ENCODE measurements around the gene TNRC18.
"Not testable (repeated sequence)": the region's sequence is repeated elsewhere in the genome, so short reads cannot be mapped to it uniquely, and the experiment has no call there.

TNRC18 gene, protein sequence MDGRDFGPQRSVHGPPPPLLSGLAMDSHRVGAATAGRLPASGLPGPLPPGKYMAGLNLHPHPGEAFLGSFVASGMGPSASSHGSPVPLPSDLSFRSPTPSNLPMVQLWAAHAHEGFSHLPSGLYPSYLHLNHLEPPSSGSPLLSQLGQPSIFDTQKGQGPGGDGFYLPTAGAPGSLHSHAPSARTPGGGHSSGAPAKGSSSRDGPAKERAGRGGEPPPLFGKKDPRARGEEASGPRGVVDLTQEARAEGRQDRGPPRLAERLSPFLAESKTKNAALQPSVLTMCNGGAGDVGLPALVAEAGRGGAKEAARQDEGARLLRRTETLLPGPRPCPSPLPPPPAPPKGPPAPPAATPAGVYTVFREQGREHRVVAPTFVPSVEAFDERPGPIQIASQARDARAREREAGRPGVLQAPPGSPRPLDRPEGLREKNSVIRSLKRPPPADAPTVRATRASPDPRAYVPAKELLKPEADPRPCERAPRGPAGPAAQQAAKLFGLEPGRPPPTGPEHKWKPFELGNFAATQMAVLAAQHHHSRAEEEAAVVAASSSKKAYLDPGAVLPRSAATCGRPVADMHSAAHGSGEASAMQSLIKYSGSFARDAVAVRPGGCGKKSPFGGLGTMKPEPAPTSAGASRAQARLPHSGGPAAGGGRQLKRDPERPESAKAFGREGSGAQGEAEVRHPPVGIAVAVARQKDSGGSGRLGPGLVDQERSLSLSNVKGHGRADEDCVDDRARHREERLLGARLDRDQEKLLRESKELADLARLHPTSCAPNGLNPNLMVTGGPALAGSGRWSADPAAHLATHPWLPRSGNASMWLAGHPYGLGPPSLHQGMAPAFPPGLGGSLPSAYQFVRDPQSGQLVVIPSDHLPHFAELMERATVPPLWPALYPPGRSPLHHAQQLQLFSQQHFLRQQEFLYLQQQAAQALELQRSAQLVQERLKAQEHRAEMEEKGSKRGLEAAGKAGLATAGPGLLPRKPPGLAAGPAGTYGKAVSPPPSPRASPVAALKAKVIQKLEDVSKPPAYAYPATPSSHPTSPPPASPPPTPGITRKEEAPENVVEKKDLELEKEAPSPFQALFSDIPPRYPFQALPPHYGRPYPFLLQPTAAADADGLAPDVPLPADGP (N-terminal part only)

DNA sequence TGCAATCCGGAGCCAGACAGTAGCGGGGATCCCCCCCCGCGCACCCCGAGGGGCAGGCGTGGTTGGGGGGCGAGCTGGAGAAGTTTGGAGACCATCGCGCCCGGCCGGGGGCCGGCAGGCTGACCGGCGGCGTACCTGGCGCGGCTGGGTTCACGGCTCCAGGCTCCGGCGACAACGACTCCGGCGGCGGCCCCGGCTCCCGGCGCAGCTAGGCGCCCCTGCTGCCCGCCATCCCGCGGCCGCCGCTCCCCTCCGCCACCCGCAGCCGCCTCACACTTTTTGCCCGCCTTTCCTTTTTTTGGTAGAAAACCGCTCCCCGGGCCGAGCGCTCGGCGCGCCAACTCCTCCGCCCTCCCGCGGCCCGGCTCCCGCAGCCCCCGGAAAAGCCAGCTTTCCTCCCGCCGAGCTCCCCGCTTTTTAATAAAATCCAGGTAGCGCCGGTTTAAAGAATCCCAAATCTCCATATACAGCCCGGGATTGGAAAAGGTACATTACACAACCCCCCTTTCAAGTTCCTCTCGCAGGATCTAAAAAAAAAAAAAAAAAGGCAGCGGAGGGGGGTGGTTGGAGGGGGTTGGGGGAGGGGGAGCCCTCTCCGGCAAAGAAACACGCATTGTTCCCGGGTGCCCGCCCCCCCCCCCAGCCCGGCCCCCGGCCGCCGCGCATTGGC lies at the start of gene TNRC18:
TNRC18 (minus strand) TSS at position 529 of the 670 bp plus-strand sequence. CDS start 2,588 bp downstream, outside the sequence.
- H3K4me3 ChIP-seq (ENCODE audit: low read depth, low read length) = peak within 1 kb of the TSS; percentile 96
- TF ChIP-seq, protein P1, sequence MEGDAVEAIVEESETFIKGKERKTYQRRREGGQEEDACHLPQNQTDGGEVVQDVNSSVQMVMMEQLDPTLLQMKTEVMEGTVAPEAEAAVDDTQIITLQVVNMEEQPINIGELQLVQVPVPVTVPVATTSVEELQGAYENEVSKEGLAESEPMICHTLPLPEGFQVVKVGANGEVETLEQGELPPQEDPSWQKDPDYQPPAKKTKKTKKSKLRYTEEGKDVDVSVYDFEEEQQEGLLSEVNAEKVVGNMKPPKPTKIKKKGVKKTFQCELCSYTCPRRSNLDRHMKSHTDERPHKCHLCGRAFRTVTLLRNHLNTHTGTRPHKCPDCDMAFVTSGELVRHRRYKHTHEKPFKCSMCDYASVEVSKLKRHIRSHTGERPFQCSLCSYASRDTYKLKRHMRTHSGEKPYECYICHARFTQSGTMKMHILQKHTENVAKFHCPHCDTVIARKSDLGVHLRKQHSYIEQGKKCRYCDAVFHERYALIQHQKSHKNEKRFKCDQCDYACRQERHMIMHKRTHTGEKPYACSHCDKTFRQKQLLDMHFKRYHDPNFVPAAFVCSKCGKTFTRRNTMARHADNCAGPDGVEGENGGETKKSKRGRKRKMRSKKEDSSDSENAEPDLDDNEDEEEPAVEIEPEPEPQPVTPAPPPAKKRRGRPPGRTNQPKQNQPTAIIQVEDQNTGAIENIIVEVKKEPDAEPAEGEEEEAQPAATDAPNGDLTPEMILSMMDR (IDR thresholded peaks at IDR 0.05; ENCODE audit: control insufficient read depth, extremely low read depth, insufficient read depth) = no peak
- no peak for DNase-seq (ENCODE audit: low read depth)

DNA sequence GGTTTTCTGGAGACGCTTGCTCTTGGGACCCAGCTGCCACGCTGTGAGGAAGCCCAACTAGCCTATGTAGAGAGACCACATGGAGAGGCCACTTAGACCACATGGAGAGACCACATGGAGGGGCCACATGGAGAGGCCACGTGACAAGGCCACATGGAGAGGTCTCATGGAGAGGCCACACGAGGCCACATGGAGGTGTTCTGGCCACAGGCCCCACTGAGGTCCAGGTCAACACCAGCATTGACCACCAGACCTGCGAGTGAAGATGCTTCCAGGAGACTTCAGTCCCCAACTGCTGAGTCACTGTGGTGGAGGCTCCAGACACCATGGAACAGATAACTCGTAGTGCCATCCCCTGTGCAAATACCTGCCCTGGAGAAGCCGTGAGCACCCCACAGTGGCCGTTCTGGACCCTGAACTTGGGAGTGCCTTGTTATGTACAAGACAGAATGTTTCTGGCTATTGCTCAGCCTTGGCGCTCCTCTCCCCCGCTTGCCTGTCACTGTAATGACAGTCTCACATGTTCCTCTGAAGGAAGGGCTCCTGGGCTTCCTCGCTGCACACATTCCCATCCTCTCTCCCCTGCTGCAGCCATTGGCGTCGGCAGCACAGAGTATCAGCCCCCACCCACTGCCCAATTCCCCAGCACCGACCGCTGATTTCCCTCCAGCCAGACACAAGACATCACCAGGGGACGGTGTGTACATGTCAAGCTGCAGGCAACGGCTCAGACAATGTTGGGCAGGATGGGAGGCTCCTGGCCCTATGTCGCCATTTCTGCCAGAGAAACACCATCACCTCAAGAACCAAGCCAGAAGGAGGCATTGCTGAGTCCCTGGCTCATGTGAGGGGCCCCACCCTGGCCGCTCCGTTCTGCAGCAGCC lies 49.0 kb upstream of the TNRC18 start:
- TF ChIP-seq, protein P1 (IDR thresholded peaks at IDR 0.05; ENCODE audit: control insufficient read depth, extremely low read depth, insufficient read depth) = no peak
- H3K4me3 ChIP-seq (ENCODE audit: low read depth, low read length) = no peak overlapping the region
- DNase-seq (ENCODE audit: low read depth) = no peak

DNA sequence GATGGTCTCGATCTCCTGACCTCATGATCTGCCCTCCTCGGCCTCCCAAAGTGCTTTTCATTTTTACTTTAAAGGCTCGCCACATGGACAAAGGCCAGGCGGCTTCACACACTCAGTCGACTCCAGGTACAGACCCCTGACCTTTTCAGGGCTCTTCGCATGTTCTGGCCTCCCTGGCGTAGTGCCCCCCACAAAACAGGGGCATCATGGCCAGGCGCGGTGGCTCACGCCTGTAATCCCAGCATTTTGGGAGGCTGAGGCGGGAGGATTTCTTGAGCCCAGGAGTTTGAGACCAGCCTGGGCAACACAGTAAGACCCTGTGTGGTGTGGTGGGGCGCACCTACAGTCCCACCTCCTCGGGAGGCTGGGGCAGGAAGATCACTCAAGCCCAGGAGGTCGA lies 48.0 kb upstream of the TNRC18 start:
- H3K4me3 ChIP-seq (ENCODE audit: low read depth, low read length); DNase-seq (ENCODE audit: low read depth): not testable (repeated sequence)

DNA sequence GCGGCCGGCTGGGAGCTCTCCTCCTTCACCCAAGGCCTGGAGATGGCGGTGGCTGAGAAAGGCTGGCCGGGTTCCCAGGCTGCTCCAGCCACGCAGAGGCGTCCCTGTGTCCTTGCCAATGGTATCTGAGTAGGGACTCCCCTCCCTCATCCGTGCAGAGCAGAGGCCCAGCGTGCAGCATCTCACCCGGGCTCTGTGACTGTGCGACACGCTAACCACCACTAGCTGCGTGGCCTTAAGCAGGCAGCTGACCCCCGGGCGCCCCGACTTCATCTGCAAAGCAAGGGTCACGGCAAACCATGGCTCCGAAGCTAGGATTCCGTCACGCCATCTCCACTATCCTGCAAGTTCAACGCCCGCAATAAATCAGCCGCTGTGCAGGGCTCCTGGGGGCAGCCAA lies 47.2 kb upstream of the TNRC18 start:
- DNase-seq (ENCODE audit: low read depth) = no peak

DNA sequence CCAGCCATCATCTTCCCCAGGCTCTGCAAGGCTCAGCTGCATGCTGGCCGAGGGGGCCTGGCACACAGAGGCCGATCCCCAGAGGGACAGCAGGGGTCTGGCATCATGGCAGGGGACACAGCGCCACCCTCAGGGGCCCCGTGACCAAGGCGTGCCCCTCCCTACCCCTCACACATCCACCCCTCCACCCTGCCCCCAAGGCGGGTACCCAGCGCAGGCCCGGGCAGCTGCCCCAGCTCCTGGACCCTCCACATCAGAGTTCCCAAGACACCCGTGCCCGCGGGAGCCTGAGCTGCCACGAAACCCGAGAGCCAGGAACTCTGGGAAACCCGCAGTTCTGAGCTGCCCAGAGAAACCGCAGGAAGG lies 46.5 kb upstream of the TNRC18 start:
- no peak for DNase-seq (ENCODE audit: low read depth)
- H3K4me3 ChIP-seq (ENCODE audit: low read depth, low read length) = no peak overlapping the region
- TF ChIP-seq, protein P1 (IDR thresholded peaks at IDR 0.05; ENCODE audit: control insufficient read depth, extremely low read depth, insufficient read depth) = no peak

More for the DNA sequence above, 47.2 kb upstream of the TNRC18 start:
- H3K4me3 ChIP-seq (ENCODE audit: low read depth, low read length) = no peak overlapping the region
- TF ChIP-seq, protein P1 (IDR thresholded peaks at IDR 0.05; ENCODE audit: control insufficient read depth, extremely low read depth, insufficient read depth) = no peak

DNA sequence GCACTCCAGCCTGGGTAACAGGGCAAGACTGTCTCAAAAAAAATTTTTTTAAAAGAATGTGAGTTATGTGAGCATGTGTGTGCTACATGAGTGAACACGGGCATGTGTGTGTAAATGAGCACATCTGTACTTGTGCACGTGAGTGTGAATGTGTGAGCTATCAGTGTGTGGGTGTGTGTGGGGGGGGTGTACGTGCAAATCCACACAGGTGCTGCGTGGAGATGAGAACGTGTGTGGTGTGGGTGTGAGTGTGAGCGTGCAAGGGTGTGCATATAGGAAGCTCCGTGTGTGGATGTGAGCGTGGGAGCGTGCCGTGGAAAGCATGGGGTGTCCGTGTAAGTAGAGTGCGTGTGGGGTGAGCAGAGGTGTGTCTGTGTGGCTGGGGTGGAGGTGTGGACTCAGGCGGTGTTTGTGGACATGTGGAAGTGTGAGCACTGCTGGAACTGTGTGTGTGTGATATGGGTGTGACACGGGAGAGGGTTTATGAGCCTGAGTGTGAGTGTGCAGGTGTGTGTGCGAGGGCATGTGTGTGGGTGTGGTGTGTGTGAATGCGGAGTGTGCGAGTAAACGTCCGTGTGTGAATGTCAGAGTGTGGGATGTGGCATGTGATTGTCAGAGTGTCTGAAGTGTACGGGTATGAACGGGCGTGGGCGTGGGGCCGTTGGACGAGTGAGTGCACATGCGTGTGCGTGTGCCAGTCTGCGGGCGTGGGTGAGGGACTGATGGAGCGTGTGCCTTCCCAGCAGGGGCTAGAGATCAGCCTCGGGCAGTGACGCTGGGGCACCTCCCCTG lies 45.9 kb upstream of the TNRC18 start:
- TF ChIP-seq, protein P1 (IDR thresholded peaks at IDR 0.05; ENCODE audit: control insufficient read depth, extremely low read depth, insufficient read depth) = no peak
- DNase-seq (ENCODE audit: low read depth) = no peak
- H3K4me3 ChIP-seq (ENCODE audit: low read depth, low read length) = no peak overlapping the region

Data from LNCaP clone FGC (cell line).